CD4-positive, CD25-positive, alpha-beta regulatory T cell (primary cell): ENCODE data around the gene TNS1. TPM values are rescaled to one million over a fixed set of nuclear protein-coding genes. Genes with fewer than 3 reads are reported as not detected.

ENCODE experiments used
- ATAC-seq, 2 donors: fragments of 150-1000 bp; cut with Tn5 transposase; one replicate each; pipeline ENCODE4 v1.10.0; 2021; ENCODE audit warnings: low read depth in 2 of 2, moderate number of reproducible peaks in 2 of 2, moderate library complexity in 1 of 2
- DNase-seq, 3 donors: peaks; one replicate each; pipeline versions ENCODE4 v3.0.0 to v3.0.0-alpha.2; 2012 to 2022; ENCODE audit warnings: mixed read lengths in 1 of 3
- H3K27ac ChIP-seq: one replicate; pipeline ENCODE4 v1.7.0; 2013; ENCODE audit warnings: mild to moderate bottlenecking, low read length; ENCODE audit not compliant: insufficient read depth, poor library complexity, severe bottlenecking
- H3K27me3 ChIP-seq: one replicate; pipeline ENCODE4 v1.7.0; 2013; ENCODE audit warnings: low read length; ENCODE audit not compliant: control insufficient read depth, insufficient read depth
- H3K36me3 ChIP-seq: one replicate; pipeline ENCODE4 v1.7.0; 2013; ENCODE audit warnings: mild to moderate bottlenecking, low read length, moderate library complexity; ENCODE audit not compliant: control insufficient read depth, insufficient read depth
- H3K4me1 ChIP-seq: 2 replicates; pipeline ENCODE4 v1.7.0; 2013; ENCODE audit warnings: mild to moderate bottlenecking, low read length; ENCODE audit not compliant: insufficient read depth, control insufficient read depth, poor library complexity, severe bottlenecking
- H3K4me3 ChIP-seq: one replicate; pipeline ENCODE4 v1.7.0; 2013; ENCODE audit warnings: low read depth, mild to moderate bottlenecking, low read length, moderate library complexity
- H3K9me3 ChIP-seq, 2 experiments: 1 replicate in 1 of 2; 2 replicates in 1 of 2; pipeline ENCODE4 v1.7.0; 2013; ENCODE audit warnings: low read length in 2 of 2, mild to moderate bottlenecking in 1 of 2, moderate library complexity in 1 of 2; ENCODE audit not compliant: control insufficient read depth in 2 of 2
- H3K27ac Mint-ChIP-seq, 3 donors: one replicate each; pipeline ENCODE4 v1.8.0; 2020 to 2022; ENCODE audit warnings: mild to moderate bottlenecking in 3 of 3, mixed read lengths in 3 of 3, moderate library complexity in 2 of 3
- H3K27me3 Mint-ChIP-seq: one replicate; pipeline ENCODE4 v1.8.0; 2022; ENCODE audit warnings: mild to moderate bottlenecking, mixed read lengths
- H3K36me3 Mint-ChIP-seq: one replicate; pipeline ENCODE4 v1.8.0; 2020; ENCODE audit warnings: mixed read lengths
- H3K4me1 Mint-ChIP-seq, 4 donors: one replicate each; pipeline ENCODE4 v1.8.0; 2020 to 2022; ENCODE audit warnings: mixed read lengths in 4 of 4, mild to moderate bottlenecking in 1 of 4
- H3K4me3 Mint-ChIP-seq, 4 donors: one replicate each; pipeline ENCODE4 v1.8.0; 2020 to 2022; ENCODE audit warnings: mild to moderate bottlenecking in 4 of 4, mixed read lengths in 4 of 4, moderate library complexity in 3 of 4
- H3K9me3 Mint-ChIP-seq, 7 donors: one replicate each; pipeline ENCODE4 v1.8.0; 2020 to 2022; ENCODE audit warnings: mixed read lengths in 7 of 7, mild to moderate bottlenecking in 3 of 7, moderate library complexity in 2 of 7
- polyA plus RNA-seq, 4 donors: library from polyadenylated mRNA; unstranded; fragments of 300-500 nt; fragmentation: Illumina TruSeq; gene quantifications; one replicate each; pipeline ENCODE4 v1.2.3, GENCODE V29; 2021
- total RNA-seq: library from RNA; stranded (reverse); gene quantifications from one replicate; pipeline ENCODE4 v1.2.3, GENCODE V29; 2022

Gene TNS1
- total and polyA plus RNA-seq, 5 donors from 2014 or later = 0.49 TPM; not detected in 4

DNA sequence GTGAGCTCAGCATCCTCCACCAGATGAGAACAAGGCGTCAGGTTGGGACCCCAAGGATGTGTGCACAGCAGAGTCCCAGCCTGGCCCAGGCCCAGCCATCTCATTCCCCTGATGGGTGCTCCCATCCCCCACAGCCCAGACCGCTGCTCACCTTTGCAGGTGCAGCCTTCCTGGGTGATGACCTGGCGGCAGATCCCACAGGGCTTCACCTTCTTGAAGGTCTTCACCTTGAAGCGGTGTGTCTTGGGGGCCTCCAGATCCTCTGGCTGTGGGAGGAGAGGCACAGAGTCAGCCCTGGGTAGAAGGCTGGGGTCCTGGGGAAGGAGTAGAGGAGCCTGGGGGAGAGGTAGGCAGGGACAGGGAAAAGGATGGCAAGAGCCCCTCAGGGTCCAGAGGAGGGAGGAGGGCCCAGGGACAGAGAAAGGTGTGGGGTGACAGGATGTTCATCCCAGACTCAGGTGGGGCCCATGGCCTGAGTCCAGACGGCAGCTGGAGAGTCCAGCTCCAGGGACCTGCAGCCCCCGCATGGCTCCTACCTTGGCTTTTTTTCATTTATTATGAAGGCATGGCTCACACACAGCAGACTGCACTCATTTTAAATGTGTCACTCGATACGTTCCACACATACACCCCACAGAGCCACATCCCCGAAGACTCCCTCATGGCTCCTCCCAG, 11.9 kb downstream of the TNS1 start:
- Mint-ChIP-seq H3K27ac (no peak overlapping the region), H3K9me3 (peaks cover 0 to 2% (median 0%) of the 10 kb centered on the region in 7 donors), H3K27me3 (peaks cover 5% of the 10 kb centered on the region), H3K4me1 (no peaks in the 10 kb centered on the region), H3K36me3 (no peaks in the 10 kb centered on the region), H3K4me3 (no peak overlapping the region)
- H3K27ac ChIP-seq = no peak overlapping the region
- H3K9me3 ChIP-seq = no peaks in the 10 kb centered on the region
- ATAC-seq = no peak
- H3K4me3 ChIP-seq = no peak overlapping the region
- DNase-seq = no peak
- H3K4me1 ChIP-seq = no peaks in the 10 kb centered on the region
- H3K27me3 ChIP-seq = no peaks in the 10 kb centered on the region
- H3K36me3 ChIP-seq = no peaks in the 10 kb centered on the region

DNA sequence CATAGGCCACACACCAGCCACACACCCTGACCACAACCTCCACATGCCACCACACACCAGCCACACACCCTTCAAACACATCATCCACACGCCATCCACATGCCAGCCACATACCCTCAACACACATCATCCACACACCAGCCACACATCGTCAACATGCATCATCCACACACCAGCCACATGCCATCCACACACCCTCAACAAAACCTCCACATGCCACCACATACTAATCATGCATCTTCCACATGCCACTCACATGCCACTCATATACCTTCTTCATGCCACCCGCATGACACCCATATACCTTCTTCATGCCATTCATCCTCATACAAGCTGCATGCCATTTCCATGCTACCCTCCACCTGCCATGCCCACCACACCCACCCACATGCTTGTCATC, 12.4 kb downstream of the TNS1 start:
- no peak for DNase-seq
- no peak overlapping the region for H3K4me3 ChIP-seq
- Mint-ChIP-seq H3K4me3 (no peak overlapping the region), H3K27me3 (peaks cover 5% of the 10 kb centered on the region), H3K9me3 (peaks cover 0 to 2% (median 0%) of the 10 kb centered on the region in 7 donors), H3K36me3 (no peaks in the 10 kb centered on the region), H3K27ac (no peak overlapping the region), H3K4me1 (no peaks in the 10 kb centered on the region)
- H3K36me3 ChIP-seq = no peaks in the 10 kb centered on the region
- no peaks in the 10 kb centered on the region for H3K9me3 ChIP-seq
- H3K27ac ChIP-seq = no peak overlapping the region
- H3K4me1 ChIP-seq = no peaks in the 10 kb centered on the region
- no peaks in the 10 kb centered on the region for H3K27me3 ChIP-seq
- ATAC-seq = no peak

DNA sequence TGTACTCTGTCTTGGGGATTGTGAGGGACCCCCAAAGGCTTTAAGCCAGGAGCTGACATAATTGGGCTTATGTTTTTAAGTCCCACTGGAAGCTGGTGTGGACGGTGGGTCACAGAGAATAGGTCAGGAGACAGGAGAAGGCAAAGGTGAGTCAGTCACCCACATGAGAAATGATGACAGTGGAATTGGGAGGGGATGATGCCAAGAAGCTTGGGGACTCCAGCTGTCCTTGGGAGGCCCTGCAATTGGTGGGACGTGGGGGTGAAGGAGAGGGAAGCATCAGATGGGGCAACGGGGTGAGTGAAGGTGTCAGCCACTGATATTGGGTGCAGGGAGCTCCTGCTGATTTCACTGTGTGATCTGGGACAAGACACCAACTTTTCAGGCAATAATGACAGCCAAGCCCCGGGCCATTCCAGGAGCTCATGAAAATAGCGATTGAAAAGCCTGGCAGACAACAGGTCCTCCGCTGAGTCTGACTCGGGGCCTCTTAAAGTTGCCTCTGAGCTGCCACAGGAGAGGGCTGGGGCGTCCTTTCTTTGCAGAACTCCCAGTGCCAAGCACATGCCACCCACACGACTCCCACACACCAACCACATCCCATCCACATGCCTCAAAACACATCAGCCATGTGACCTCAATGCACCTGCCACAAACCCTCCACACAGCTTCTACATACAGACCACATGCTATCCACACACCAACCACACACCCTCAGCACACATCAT, 13.4 kb downstream of the TNS1 start:
- no peaks in the 10 kb centered on the region for H3K36me3 ChIP-seq
- Mint-ChIP-seq H3K4me3 (no peak overlapping the region), H3K4me1 (no peaks in the 10 kb centered on the region), H3K27me3 (peaks cover 5% of the 10 kb centered on the region), H3K27ac (no peak overlapping the region), H3K36me3 (no peaks in the 10 kb centered on the region), H3K9me3 (peaks cover 0 to 2% (median 0%) of the 10 kb centered on the region in 7 donors)
- no peaks in the 10 kb centered on the region for H3K4me1 ChIP-seq
- no peaks in the 10 kb centered on the region for H3K27me3 ChIP-seq
- ATAC-seq (no peak), DNase-seq (no peak)
- no peak overlapping the region for H3K27ac ChIP-seq
- no peak overlapping the region for H3K4me3 ChIP-seq
- no peaks in the 10 kb centered on the region for H3K9me3 ChIP-seq

DNA sequence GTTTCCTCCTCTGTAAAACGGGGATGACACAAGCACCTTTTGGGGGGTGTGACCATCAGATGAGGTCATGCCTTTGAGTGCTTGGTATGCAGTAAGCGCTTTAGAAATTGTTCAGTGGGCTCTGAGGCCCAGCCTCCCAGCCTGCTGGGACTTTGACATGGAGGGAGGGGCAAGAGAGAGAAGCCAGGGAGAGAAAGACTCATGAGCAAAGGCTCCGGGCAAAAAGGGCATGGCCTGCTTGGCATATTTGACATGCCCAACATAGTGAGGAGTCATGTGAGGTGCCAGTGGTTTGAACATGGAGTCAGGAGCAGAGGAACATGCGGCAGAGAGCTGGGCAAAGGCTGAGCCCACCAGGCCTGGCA, 14.0 kb downstream of the TNS1 start:
- Histone ChIP-seq H3K4me1 (no peaks in the 10 kb centered on the region), H3K4me3 (no peak overlapping the region), H3K27ac (no peak overlapping the region), H3K9me3 (no peaks in the 10 kb centered on the region), H3K36me3 (no peaks in the 10 kb centered on the region), H3K27me3 (no peaks in the 10 kb centered on the region)
- H3K36me3 Mint-ChIP-seq = no peaks in the 10 kb centered on the region
- ATAC-seq = no peak
- no peaks in the 10 kb centered on the region for H3K4me1 Mint-ChIP-seq
- DNase-seq = no peak
- peaks cover 0 to 2% (median 0%) of the 10 kb centered on the region in 7 donors for H3K9me3 Mint-ChIP-seq
- H3K27me3 Mint-ChIP-seq = peaks cover 5% of the 10 kb centered on the region
- no peak overlapping the region for H3K27ac Mint-ChIP-seq
- H3K4me3 Mint-ChIP-seq = peak overlapping the region in 1 of 4 donors; percentile 78

DNA sequence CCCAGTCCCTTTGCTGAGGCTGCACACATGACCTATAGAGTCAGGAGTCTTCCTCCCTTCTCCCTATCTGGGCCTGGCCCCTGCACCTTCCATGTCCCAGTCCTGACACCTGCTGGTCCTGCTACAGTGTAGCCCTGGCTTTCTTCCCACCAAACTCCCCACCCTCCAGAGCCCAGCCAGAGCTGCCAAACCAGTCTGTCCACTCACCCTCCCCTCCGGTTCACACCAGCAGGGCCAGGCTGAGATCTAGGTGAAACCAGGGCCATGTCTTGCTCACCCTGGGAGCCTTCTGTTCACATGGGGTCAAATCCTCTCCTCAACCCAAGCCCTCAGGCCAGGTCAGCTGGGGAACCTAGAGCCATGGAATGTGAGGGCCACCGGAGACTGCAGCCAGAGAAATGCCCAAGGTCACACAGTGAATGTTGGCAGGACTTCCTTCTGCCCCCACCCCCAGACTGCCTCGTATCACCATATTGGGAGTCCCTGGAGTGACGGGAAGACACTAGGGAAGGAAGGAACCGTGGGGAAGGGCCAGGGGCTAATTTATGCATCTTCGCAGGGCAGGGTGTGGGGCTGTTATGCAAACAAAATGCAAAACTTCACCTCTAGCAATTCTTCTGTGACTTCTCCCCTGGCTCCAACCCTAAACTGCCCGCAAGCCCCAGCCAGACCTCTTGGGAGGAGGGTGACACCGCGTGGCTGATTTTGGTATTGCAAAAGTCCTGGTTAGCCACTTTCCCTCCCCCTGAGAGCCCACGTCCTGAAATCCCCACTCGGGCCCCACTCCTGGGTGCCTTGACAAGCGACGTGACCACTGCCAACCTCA, 14.6 kb downstream of the TNS1 start:
- Mint-ChIP-seq H3K27ac (no peak overlapping the region), H3K4me3 (peak overlapping the region in 1 of 4 donors; percentile 78), H3K36me3 (no peaks in the 10 kb centered on the region), H3K9me3 (peaks cover 0 to 2% (median 0%) of the 10 kb centered on the region in 7 donors), H3K4me1 (no peaks in the 10 kb centered on the region), H3K27me3 (peaks cover 5% of the 10 kb centered on the region)
- no peaks in the 10 kb centered on the region for H3K4me1 ChIP-seq
- H3K27ac ChIP-seq = no peak overlapping the region
- H3K27me3 ChIP-seq = no peaks in the 10 kb centered on the region
- no peak overlapping the region for H3K4me3 ChIP-seq
- ATAC-seq = no peak
- DNase-seq = peak; percentile 14 to 50 (median 18)
- no peaks in the 10 kb centered on the region for H3K9me3 ChIP-seq
- no peaks in the 10 kb centered on the region for H3K36me3 ChIP-seq

DNA sequence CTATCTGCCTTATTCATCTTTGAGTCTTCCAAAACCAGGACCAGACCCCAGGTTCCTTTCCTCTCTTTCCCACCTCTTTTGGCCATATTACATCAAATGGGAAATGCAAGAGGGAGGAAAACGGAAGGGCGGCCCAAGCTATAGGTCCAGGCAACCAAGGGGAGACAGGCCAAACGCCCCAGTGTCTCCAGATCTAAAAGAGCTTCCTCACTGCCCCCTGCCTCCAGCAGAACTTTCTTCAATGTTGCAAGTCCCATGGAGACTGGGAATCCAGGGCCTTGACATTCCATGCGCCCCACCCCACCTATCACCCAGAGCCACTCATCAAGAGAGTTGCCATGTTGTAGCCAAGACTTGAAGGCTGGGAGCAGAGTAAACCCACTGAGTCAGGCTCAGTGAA, 15.4 kb downstream of the TNS1 start:
- H3K27me3 Mint-ChIP-seq = peaks cover 5% of the 10 kb centered on the region
- no peaks in the 10 kb centered on the region for H3K27me3 ChIP-seq
- H3K36me3 Mint-ChIP-seq = no peaks in the 10 kb centered on the region
- no peaks in the 10 kb centered on the region for H3K4me1 Mint-ChIP-seq
- H3K36me3 ChIP-seq = no peaks in the 10 kb centered on the region
- no peak overlapping the region for H3K27ac ChIP-seq
- H3K27ac Mint-ChIP-seq = peak overlapping the region in 1 of 3 donors; percentile 45
- no peak for ATAC-seq
- DNase-seq = no peak
- H3K4me1 ChIP-seq = no peaks in the 10 kb centered on the region
- no peaks in the 10 kb centered on the region for H3K9me3 ChIP-seq
- H3K4me3 Mint-ChIP-seq = no peak overlapping the region
- H3K4me3 ChIP-seq = no peak overlapping the region
- H3K9me3 Mint-ChIP-seq = peaks cover 0 to 2% (median 0%) of the 10 kb centered on the region in 7 donors

DNA sequence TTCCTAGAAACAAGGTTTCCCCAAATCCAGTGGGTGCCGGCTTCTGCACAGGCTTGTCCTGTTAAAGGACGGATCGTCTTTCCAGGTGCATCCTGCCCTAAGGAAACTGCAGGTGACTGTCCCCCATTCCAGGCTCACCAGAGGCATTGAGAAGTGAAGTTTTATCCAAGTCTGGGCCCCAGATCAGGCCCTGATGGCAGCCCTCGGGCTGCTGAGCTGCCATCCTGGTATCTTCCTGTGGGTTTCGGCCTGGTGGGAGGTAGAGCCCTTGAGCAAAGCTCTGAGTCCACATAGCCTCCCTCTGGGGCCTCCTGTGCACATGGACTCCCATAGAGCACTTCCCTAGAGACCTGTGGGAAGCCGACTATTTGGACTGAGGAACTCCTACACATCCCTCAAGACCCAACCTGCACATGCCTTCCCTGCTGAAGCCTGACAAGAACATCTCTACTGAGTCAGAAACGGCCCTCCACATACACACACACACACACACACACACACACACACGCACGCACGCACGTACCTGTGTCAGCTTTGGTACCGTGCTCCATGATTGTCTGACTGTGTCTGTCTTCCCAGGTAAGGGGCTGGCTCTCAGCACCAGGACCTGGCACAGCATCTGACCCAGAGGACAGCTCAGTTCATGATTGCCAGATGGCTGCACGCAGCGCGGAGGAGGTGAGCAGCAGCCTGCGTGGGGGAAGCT, 16.4 kb downstream of the TNS1 start:
- no peaks in the 10 kb centered on the region for H3K36me3 Mint-ChIP-seq
- Histone ChIP-seq H3K9me3 (no peaks in the 10 kb centered on the region), H3K27me3 (no peaks in the 10 kb centered on the region), H3K36me3 (no peaks in the 10 kb centered on the region), H3K27ac (no peak overlapping the region), H3K4me3 (no peak overlapping the region), H3K4me1 (no peaks in the 10 kb centered on the region)
- no peaks in the 10 kb centered on the region for H3K4me1 Mint-ChIP-seq
- H3K9me3 Mint-ChIP-seq = peaks cover 0 to 2% (median 0%) of the 10 kb centered on the region in 7 donors
- no peaks in the 10 kb centered on the region for H3K27me3 Mint-ChIP-seq
- ATAC-seq (no peak), DNase-seq (no peak)
- no peak overlapping the region for H3K4me3 Mint-ChIP-seq
- H3K27ac Mint-ChIP-seq = no peak overlapping the region
